Measurements from ENCODE around the gene CAMSAP2. TPM values are rescaled to one million over a fixed set of nuclear protein-coding genes. Genes with fewer than 3 reads are reported as not detected.

Gene CAMSAP2
- polyA plus RNA-seq, 1 of the 3 experiments (the other 2 are of a cell fraction) = 5.5 TPM

DNA sequence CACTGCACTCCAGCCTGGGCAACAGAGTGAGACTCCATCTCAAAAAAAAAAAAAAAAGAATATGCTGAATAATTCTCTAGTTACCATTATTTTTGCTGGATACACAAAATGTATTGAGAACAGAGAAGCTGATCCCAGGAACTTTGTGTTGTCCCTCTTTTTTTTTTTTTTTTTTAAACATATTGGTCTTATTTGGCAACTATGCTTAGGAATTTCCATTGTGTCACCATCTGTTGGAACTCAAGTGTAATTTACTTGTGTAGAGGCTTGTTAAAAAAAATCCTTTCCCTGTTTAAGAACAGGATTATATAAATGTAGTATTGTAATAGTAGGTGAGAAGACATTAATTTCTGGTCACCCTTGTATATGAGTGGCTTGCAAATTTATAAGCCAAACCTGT lies 28.6 kb downstream of the CAMSAP2 start:
- Histone ChIP-seq H3K27me3 (ENCODE audit: insufficient read depth) (no peaks in the 10 kb centered on the region), H3K4me1 (ENCODE audit: control insufficient read depth in 1 of 2, insufficient read depth in 2 of 2, low read depth in 1 of 2, low read length in 1 of 2) (no peaks in the 10 kb centered on the region), H3F3A (replicated peaks; ENCODE audit: insufficient read depth) (peaks cover 6% of the 10 kb centered on the region), H3K9me2 (no peaks in the 10 kb centered on the region), H3K9me3 (no peaks in the 10 kb centered on the region), H3K79me2 (ENCODE audit: insufficient read depth) (peaks cover 89% of the 10 kb centered on the region), H3K27ac (ENCODE audit: low read depth in 2 of 2, low read length in 1 of 2) (no peak overlapping the region), H3K36me3 (replicated peaks in 1 of 2; ENCODE audit: control insufficient read depth in 1 of 2, insufficient read depth in 2 of 2, low read length in 1 of 2) (peaks cover 39 to 61% of the 10 kb centered on the region in 2 experiments), H3K4me3 (ENCODE audit: low read depth in 2 of 2, low read length in 1 of 2) (no peak overlapping the region), H3K9ac (no peak overlapping the region), H2AFZ (ENCODE audit: low read depth) (no peak overlapping the region), H3K4me2 (no peak overlapping the region), H4K20me1 (ENCODE audit: insufficient read depth) (0 out of 2 replicates have a peak, but pooled peaks cover 10% of the 10 kb centered on the region)
- no peak for DNase-seq
- TF ChIP-seq JUND (IDR thresholded peaks at IDR 0.05) (no peak), EZH2phosphoT487 (IDR thresholded peaks at IDR 0.05; ENCODE audit: borderline replicate concordance, low read depth) (no peak), YY1 (IDR thresholded peaks at IDR 0.05; ENCODE audit: low read depth) (no peak), RXRA (IDR thresholded peaks at IDR 0.05; ENCODE audit: borderline replicate concordance, low read depth) (no peak)
- TF ChIP-seq, protein P1, sequence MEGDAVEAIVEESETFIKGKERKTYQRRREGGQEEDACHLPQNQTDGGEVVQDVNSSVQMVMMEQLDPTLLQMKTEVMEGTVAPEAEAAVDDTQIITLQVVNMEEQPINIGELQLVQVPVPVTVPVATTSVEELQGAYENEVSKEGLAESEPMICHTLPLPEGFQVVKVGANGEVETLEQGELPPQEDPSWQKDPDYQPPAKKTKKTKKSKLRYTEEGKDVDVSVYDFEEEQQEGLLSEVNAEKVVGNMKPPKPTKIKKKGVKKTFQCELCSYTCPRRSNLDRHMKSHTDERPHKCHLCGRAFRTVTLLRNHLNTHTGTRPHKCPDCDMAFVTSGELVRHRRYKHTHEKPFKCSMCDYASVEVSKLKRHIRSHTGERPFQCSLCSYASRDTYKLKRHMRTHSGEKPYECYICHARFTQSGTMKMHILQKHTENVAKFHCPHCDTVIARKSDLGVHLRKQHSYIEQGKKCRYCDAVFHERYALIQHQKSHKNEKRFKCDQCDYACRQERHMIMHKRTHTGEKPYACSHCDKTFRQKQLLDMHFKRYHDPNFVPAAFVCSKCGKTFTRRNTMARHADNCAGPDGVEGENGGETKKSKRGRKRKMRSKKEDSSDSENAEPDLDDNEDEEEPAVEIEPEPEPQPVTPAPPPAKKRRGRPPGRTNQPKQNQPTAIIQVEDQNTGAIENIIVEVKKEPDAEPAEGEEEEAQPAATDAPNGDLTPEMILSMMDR (IDR thresholded peaks at IDR 0.05) = no peak
- CTCF ChIA-PET = interaction anchor here (0.9 to 1.3 kb wide), 3 partner anchors 8 to 36 kb away, joined by 3 to 4 read pairs (median 4); no protein-coding TSS in a partner anchor
- POLR2A ChIA-PET = no interaction called here

DNA sequence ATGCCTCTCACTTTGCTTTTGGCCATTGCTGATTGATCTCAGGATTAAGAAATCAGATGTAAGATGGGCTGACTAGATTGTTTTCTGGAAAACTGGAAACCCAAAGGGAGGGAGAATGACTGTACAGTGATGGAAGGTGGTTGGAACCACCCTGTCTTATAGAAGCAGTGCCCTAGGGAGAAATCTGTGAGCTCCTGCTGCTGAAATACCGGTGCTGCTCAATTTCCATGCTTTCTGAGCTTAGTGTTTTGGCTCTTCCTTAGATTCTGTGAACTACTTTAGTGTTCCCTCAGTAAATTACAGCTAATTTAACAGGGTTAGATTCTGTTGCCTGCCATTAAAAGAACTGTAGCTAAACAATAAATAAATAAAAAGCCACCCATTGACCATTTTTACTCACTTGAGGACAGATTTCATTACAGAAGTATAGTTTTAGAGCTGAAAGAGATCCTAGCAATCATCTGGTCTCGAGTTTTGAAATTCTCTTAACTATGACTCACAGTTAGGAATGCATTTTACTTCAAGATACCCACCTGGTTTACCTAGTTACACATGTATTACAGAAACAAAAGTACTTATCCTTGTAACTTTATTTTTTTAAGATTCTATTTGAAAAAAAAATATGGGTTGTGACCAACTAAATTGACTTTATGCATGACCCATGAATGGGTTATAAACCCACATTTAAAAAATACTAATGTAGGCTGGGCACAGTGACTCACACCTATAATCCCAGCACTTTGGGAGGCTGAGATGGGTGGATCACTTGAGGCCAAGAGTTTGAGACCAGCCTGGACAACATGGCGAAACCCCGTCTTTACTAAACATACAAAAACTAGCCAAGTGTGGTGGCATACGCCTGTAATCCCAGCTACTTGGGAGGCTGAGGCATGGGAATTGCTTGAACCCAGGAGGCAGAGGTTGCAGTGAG lies 33.2 kb downstream of the CAMSAP2 start:
- TF ChIP-seq, protein P2, sequence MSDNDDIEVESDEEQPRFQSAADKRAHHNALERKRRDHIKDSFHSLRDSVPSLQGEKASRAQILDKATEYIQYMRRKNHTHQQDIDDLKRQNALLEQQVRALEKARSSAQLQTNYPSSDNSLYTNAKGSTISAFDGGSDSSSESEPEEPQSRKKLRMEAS (IDR thresholded peaks at IDR 0.05; ENCODE audit: low read depth) = no peak
- no peak for TF ChIP-seq NFIC (IDR thresholded peaks at IDR 0.05; ENCODE audit: borderline replicate concordance)
- TF ChIP-seq, protein P3, sequence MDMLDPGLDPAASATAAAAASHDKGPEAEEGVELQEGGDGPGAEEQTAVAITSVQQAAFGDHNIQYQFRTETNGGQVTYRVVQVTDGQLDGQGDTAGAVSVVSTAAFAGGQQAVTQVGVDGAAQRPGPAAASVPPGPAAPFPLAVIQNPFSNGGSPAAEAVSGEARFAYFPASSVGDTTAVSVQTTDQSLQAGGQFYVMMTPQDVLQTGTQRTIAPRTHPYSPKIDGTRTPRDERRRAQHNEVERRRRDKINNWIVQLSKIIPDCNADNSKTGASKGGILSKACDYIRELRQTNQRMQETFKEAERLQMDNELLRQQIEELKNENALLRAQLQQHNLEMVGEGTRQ (IDR thresholded peaks at IDR 0.05; ENCODE audit: borderline replicate concordance, low read depth, low read length) = no peak
- TF ChIP-seq RXRA (IDR thresholded peaks at IDR 0.05; ENCODE audit: borderline replicate concordance, low read depth) = no peak
- no peak for TF ChIP-seq FOXM1 (IDR thresholded peaks at IDR 0.05; ENCODE audit: low read depth)
- TF ChIP-seq TAF1 (IDR thresholded peaks at IDR 0.05; ENCODE audit: borderline replicate concordance, low read depth, low read length) = no peak
- TF ChIP-seq RFX5 (IDR thresholded peaks at IDR 0.05; ENCODE audit: low read length) = no peak
- Histone ChIP-seq H2AFZ (ENCODE audit: low read depth) (no peak overlapping the region), H3K27me3 (ENCODE audit: insufficient read depth) (no peaks in the 10 kb centered on the region), H3K9me2 (no peaks in the 10 kb centered on the region), H3F3A (replicated peaks; ENCODE audit: insufficient read depth) (peaks cover 6% of the 10 kb centered on the region), H4K20me1 (ENCODE audit: insufficient read depth) (peaks cover 19% of the 10 kb centered on the region), H3K79me2 (ENCODE audit: insufficient read depth) (peaks cover 93% of the 10 kb centered on the region), H3K4me2 (no peak overlapping the region), H3K9me3 (no peaks in the 10 kb centered on the region), H3K36me3 (replicated peaks in 1 of 2; ENCODE audit: control insufficient read depth in 1 of 2, insufficient read depth in 2 of 2, low read length in 1 of 2) (peaks cover 36 to 38% of the 10 kb centered on the region in 2 experiments), H3K27ac (ENCODE audit: low read depth in 2 of 2, low read length in 1 of 2) (no peak overlapping the region), H3K4me1 (ENCODE audit: control insufficient read depth in 1 of 2, insufficient read depth in 2 of 2, low read depth in 1 of 2, low read length in 1 of 2) (peaks cover 0 to 4% of the 10 kb centered on the region in 2 experiments; a peak in 1 of 4 replicates), H3K4me3 (ENCODE audit: low read depth in 2 of 2, low read length in 1 of 2) (no peak overlapping the region), H3K9ac (no peak overlapping the region)
- DNase-seq = no peak
- WGBS (ENCODE audit: low lambda C conversion rate) = 98% methylated on average over 5 of the region's 5 CpGs
- ChIA-PET CTCF (interaction anchor here (0.9 kb wide), 1 partner anchor 201 kb away, joined by 3 read pairs; no protein-coding TSS in a partner anchor), POLR2A (no interaction called here)
